GM18520 (cell line): ENCODE measurements around the gene TMEM79.

ENCODE experiments used
- ATAC-seq: cut with Tn5 transposase; IDR thresholded peaks from one replicate; pipeline ENCODE4 v1.9.1; 2021; ENCODE audit not compliant: unreplicated experiment

TMEM79 gene, protein sequence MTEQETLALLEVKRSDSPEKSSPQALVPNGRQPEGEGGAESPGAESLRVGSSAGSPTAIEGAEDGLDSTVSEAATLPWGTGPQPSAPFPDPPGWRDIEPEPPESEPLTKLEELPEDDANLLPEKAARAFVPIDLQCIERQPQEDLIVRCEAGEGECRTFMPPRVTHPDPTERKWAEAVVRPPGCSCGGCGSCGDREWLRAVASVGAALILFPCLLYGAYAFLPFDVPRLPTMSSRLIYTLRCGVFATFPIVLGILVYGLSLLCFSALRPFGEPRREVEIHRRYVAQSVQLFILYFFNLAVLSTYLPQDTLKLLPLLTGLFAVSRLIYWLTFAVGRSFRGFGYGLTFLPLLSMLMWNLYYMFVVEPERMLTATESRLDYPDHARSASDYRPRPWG

DNA sequence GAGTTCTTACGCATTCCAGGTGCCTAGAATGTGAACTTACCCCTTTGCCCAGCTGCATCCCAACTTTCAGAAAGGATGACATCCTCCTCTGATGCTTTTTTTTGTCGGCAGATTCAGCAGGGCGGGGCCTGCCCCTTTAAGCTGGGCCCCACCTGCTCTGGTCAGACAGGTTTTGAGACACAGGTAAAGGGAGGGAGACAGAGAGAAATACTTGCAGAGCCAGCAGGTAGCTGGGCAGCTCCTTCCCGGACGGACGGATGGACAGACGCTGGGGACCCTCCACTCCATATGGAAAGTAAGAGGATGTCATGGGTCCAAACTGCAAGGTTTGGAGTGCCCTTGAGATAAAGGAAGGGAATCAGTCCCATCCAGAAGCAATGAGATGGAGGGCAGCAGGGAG lies at the start of gene TMEM79:
TSS of gene TMEM79 (plus strand) at position 214 of the 400 bp plus-strand sequence. CDS start 902 bp downstream, outside the sequence.
- no peak for ATAC-seq

DNA sequence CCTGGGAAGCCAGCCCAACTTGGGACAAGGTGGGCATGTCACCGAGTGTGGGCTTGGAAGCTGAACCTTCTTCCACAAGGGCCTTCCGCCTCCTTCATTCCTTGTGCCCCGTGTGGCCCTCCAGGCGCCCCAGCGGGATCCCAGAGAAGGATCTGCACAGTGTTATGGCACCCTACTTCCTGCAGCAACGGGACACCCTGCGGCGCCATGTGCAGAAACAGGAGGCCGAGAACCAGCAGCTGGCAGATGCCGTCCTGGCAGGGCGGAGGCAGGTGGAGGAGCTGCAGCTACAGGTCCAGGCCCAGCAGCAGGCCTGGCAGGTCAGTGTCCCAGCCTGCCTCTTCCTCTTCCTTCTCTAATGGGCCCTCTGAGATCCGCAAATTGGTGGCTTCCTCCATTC lies 48.0 kb upstream of the TMEM79 start:
- ATAC-seq, result no peak

DNA sequence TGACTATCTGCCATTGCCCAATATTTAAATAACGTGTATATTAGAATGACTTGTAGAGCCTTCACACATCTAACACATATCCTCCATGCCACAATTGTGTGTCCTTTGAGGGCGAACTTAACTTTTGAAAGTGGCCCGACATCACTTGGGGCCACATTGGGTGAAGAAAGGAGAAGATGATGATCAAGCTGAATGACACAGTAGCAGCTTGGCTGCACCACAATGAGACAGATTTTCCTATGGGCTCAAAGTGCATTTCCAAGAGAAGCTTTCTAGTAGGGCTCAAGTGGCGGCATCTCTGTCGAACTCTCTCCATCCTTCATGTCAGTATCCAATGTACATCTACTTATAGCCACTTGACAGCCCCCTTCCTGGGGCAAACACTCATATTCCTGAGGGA lies 45.9 kb upstream of the TMEM79 start:
- ATAC-seq, result no peak

DNA sequence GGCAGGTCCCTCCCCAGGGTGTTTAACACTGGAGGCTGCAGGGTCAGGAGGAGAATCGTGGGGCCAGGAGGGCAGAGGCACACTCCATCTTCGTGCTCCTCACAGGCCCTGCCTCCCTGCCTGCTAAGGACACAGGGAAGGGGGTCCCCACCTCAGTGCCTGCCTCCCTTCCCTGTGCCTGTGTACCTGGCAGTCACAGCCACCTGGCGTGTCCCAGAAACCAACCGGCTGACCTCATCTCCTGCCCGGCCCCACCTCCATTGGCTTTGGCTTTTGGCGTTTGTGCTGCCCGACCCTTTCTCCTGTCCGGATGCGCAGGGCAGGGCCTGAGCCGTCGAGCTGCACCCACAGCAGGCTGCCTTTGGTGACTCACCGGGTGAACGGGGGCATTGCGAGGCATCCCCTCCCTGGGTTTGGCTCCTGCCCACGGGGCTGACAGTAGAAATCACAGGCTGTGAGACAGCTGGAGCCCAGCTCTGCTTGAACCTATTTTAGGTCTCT lies 42.8 kb upstream of the TMEM79 start:
- ATAC-seq, result no peak

DNA sequence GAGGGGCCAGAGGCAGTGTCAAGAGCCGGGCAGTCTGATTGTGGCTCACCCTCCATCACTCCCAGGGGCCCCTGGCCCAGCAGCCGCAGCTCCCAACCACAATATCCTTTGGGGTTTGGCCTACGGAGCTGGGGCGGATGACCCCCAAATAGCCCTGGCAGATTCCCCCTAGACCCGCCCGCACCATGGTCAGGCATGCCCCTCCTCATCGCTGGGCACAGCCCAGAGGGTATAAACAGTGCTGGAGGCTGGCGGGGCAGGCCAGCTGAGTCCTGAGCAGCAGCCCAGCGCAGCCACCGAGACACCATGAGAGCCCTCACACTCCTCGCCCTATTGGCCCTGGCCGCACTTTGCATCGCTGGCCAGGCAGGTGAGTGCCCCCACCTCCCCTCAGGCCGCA lies 42.2 kb upstream of the TMEM79 start, which contains the start of gene BGLAP:
TSS of gene BGLAP (plus strand) at position 259 of the 400 bp plus-strand sequence. CDS start at position 307, 48 bp downstream.
- no peak for ATAC-seq

DNA sequence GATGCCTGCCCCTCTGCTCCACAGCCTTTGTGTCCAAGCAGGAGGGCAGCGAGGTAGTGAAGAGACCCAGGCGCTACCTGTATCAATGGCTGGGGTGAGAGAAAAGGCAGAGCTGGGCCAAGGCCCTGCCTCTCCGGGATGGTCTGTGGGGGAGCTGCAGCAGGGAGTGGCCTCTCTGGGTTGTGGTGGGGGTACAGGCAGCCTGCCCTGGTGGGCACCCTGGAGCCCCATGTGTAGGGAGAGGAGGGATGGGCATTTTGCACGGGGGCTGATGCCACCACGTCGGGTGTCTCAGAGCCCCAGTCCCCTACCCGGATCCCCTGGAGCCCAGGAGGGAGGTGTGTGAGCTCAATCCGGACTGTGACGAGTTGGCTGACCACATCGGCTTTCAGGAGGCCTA lies 41.4 kb upstream of the TMEM79 start:
- no peak for ATAC-seq

DNA sequence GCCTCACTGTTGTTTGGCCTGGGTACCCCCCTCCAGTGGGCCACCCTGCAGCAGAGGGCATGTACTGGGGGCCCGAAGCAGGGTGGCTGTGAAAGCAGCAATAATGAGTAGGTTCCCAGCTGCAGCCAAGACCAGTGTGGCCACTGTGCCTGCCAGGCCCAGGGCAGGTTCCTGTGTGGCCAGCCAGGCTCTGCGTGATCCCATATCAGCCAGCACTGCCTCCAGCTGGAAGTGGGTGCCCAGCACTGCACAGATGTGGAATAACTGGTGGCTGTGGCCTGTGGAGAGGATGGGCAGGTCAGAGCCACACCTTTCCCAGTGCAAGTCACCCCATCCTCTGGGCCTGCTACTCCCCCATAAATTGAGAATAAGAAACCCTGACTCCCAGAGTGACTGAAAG lies 40.0 kb upstream of the TMEM79 start:
- no peak for ATAC-seq

DNA sequence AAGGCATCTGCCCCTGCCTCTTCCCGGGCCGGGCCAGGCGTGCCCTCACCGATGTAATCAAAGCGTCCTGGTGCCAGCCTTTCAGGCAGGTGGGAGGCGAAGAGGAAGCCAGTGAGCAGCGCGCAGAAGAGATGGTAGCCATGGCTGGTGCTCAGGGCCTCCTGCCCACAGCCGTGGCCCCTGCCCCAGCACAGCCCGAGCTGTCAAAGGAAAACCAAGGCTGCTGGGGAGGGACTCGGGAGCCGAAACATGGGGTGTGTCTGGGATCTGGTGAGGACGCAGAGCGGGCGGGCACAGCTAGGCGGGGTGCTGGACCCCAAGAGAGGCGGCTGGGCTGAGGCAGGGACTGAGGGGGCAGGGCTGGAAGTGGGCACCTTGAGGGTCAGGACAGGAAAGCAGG lies 39.4 kb upstream of the TMEM79 start:
- ATAC-seq, result no peak

DNA sequence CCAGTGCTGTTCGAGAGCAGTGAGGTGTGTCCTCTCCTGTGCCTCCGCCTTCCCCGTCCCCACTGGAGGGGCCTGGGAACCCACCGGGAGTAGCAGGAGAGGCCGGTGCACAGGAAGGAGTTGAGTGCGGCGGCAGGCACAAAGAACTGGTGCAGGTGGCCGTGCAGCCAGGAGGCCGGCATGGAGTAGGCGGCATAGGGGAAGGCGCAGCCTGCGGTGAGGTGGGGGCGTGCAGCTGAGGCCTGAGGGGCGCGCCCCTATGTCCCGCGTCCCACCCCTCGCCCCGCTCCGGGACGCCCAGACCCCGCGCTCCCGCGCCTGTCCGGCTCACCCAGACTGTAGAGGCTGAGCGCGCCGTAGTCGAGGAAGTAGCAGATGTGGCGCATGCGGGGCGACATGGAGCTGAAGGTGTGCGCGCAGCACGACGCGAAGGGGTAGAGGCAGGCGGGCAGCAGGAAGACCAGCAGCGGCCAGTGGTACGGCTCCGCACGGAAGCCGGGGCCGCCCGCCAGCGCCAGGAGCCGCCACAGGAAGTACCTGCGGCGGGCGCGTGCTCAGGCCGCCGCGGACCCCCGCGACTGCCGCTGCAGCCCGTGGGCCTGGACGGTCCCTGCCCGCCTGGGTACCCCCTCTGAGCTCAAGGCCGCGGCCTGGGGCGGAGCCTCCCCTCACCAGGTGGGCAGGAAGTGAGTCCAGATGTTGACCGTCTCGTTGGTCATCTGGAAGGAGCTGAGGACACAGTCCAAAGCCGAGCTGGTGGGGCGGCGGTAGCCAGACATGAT lies 38.5 kb upstream of the TMEM79 start:
- ATAC-seq, result no peak

DNA sequence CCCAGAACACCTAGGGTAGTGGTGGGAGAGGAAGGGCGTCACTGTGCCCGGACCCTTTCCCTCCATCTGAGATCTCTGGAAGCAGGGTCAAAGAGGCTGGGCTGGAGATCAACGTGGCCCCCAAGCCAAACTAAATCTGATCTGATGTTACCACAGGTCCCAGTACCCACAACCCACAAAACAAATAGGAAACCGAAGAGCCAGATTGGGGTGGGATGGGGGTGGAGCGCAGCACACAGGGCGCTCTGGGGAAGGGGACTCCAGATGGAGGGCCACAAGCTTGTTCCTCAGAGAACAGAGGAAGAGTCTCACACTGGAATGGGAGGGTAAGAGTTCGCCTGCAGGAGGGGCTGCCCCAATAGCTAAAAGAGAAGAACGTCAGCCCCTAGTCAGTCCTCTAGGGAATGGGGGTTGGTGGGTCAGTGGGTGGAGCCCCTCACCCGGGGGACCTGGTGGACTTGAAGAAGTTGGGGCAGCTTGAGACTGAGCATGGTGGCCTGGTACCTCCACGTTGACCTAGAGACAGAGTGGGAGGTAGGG lies 37.8 kb upstream of the TMEM79 start:
- no peak for ATAC-seq

DNA sequence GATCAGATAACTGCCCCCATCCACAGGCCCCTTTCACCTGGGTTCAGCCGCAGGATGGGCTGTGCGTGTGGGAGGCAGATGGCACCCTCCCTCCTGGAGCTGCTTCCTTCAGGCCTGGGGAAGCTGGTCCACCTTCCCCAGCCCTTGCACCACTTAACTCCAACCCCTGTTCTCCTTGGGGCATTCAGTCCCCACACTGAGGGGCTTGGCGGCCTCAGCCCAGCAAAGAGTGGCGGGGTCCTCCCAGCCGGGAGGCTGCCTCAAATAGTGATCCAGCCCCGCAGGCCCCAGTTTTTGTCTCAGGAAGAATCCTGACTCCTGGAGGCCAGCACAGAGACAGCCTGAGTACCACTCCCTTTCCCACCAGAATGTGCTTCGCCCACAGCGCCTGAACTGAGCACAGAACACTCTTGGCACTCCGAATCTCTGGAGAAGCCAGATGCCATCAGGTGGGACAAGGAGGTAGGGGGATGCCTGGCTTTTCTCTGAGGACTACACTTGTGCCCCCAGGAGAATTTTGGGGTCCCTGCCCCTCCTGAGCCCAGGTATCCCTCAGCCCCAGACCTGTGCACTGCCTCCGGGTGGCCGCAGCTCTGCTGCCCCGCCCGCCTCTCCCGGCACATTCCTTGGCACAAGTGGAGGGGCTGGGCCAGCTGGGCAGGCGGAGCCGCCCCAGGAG lies 37.2 kb upstream of the TMEM79 start:
- no peak for ATAC-seq

DNA sequence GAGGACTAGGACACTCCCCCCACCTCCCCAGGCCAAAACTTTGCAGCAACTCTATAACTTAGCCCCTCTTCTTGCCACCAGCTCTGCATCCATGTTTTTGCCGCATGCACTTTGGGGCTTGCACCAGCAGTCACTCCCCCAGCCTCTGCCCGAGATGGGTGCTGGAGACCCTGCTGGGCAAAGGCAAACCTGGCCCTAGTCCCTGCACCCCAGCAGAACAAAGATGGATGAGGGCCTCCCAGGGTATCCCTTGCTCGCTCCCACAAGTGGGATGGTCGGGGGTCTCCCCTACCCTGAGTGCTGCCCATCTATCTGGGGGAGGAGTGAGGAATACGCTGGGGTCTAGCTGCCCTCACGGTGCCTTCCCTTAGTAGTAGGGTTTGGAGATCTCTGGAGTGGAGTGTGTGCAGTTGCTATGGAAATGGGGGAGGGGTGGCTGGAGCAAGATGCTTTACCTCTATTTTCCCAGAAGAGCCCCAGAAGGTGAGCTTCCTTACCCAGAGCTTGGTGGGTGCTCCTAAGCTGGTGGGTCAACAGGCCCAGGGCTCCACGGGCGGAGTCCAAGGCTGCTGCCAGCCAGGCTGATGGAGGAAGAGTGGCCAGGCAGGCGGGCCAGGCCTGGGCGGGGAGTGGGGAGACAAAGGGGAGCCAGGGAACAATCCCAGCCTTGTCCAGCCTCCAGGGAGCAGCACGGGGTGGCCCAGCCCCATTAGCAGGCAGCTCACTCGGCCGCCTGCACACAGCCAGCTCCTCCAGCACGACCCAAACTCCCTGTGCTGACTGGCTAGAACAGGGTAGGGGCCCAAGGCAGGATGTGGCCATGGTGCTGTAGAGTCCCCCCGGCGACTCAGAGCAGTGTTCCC lies 36.4 kb upstream of the TMEM79 start, which contains the start of gene PAQR6:
TSS of gene PAQR6 (minus strand) at position 597 of the 863 bp plus-strand sequence. CDS start 1,325 bp downstream, outside the sequence.
- no peak for ATAC-seq

DNA sequence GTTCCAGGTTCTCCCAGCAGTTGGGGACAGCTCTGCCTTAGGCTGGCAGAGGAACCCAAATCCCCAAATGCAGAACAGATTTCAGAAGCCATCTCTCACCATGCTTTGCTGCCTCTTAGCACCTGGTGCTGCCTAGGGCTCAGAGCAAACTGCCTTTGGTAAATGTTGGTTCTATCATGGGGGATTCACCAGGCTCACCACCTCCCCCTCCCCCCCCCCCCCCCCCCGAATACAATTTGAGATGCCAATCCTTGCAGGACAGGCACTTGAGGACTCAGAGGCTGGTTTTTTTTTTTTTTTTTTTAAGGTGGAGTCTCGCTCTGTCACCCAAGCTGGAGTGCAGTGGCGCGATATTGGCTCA lies 35.8 kb upstream of the TMEM79 start:
- ATAC-seq, result no peak

DNA sequence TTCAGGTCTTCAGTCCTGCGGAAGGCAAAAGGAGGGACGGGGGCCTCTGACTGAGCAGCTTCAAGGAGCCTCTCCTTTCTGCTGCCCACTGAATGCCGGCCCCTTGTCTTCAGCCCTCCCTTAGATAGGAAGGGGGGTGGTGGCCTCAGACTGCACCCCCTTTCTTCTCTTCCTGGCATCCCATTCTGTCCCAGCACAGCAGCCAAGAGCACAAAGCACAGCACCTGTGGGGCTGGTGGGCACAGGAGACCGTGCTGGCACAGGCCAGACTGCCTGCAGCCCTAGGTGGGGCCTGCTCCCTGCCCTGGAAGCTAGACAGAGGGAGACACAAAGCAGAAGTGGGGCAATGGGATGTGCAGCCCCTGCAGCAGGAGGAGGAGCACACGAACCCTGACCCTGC lies 34.5 kb upstream of the TMEM79 start:
- ATAC-seq, result no peak

DNA sequence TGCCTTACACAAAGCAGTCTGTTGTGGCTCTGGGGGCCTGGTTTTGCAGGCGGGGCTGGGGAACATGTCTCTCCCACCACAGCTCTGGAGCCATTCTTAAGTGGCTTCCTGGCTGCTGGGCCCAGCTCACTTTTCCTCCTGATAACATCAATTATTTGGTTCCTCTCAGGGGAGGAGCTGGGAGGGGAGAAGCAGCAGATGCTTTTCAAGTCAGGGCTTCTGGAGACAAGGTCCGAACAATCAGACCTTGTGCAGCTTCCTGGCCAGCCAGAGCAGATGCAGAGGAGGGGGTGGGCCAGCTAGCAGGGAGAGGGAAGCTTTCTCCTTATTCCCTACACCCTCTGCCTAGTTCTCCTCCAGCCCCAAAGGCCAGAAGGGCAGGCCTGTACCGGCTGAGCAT lies 32.6 kb upstream of the TMEM79 start:
- ATAC-seq, result no peak

DNA sequence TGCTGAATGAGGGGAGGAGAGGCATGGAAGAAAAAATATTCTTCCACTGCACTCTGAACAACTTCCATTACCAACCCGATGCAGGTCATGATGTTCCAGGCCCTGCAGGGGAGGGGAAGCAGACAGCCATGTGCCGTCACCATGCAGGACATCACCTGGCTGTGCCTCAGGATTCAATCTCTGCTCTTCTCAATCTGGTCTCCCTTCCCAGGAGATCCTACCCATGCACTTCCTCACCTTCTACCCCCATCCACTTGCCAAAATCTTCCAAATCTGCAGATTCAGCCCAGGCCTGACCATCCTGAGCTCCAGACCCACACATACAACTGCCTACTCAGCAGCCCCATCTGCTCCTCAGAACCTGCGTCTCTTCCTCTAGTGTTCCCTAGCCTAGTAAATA lies 30.5 kb upstream of the TMEM79 start:
- ATAC-seq, result no peak

DNA sequence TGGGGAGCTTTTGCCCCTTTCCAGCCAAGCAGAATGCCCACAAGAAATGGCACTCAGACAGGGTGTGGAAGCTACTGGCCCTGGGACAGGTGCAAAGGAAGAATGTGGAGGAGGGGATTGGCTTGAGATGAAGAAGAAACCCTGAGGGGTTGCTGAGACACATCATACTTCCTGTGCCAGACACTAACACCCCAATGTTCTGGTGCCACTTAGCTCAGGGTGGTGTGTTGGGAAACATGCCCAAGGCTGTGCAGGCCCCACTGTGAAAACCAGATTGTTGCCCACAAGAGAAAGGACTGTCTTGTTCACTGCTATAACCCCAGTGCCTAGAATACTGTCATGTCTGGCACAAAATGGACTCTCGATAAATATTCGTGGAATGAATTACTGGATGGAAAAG lies 26.4 kb upstream of the TMEM79 start:
- ATAC-seq, result no peak

DNA sequence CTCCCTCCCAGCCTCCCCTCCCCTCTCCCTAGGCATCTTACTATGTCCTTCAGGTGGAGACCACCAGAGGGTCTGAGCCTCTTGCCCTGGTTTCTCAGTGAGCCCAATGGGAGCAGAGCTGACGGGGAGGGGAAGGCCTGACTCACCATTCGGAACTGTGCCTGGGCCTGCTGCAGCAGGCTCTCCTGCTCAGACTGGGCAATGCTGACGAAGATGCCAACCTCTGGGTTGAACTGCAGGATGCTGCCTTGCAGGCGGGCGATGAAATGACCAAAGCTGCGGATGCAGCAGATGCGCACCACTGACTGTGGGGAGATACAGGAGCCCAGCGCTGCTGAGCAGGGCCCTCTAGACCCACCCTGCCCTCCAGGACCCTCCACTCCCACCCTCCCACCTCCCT lies 25.3 kb upstream of the TMEM79 start:
- no peak for ATAC-seq

DNA sequence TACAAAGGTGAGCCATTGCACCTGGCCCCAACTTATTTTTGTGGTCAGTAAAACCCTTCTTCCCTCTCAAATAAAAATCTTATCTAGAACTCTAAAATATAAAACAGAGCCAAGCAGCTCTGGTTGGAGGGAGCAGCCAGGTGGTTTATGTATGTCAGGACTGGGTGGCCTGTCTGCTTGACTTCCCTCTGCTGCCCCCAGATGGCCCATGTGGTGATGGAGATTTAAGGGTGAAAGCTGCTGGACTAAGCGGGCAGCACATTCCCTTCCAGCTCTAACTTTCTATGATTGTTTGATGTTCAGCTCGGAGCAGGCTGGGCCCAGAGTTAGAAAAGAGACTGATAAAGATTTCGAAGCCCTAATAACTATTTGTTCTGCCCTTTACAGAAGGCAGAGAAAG lies 24.3 kb upstream of the TMEM79 start:
- no peak for ATAC-seq

DNA sequence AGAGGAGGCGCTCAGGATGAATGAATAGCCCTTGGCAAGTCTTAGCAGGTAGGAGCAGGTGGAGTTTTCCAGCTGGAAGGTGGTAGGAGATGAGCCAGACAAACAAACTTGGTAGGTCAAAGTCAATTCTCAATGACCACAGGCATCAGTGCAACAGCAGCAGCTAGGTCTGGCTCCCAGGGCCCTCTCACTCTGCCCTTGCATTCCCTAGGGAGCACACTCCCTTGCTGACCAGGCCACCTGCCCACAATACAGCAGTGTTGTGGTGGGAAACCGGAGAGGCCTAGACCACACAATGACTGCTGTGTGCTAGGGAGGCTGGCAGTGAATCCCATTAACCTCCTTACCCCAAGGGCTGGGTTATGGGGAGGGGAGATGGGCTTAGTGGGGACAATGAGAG lies 23.2 kb upstream of the TMEM79 start:
- no peak for ATAC-seq
